ENCODE data around the gene ID3.

DNA sequence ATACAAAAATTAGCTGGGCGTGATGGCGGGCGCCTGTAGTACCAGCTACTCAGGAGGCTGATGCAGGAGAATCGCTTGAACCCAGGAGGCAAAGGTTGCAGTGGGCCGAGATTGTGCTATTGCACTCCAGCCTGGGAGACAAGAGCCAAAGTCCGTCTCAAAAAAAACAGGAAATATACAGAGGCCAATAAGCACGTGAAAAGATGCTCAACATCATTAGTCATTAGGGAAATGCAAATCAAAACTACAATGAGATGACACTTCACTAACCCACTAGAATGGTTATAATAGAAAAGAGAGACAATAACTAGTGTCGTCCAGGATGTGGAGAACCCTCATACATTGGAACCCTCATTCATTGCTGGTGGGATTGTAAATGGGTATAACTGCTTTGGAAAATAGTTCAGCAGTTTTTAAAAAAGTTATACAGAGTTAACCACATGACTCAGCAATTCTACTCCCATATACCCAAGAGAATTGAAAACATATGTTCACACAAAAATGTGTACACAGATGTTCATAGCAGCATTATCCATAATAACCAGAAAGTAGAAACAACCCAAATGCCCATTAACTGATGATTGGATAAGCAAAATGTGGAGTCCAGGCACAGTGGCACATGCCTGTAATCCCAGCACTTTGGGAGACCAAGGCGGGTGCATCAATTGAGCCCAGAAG is 21.9 kb downstream of the ID3 start:
- TF ChIP-seq CTCF (IDR thresholded peaks at IDR 0.05) (no peak), REST (IDR thresholded peaks at IDR 0.05; ENCODE audit: insufficient read depth in 1 of 2, low read depth in 2 of 2, low read length in 1 of 2) (no peak), TCF7L2 (IDR thresholded peaks at IDR 0.05; ENCODE audit: low read depth, low read length) (no peak)

Measured in Panc1 (cell line).